ENCODE data around the gene SLCO3A1.

Gene SLCO3A1

DNA sequence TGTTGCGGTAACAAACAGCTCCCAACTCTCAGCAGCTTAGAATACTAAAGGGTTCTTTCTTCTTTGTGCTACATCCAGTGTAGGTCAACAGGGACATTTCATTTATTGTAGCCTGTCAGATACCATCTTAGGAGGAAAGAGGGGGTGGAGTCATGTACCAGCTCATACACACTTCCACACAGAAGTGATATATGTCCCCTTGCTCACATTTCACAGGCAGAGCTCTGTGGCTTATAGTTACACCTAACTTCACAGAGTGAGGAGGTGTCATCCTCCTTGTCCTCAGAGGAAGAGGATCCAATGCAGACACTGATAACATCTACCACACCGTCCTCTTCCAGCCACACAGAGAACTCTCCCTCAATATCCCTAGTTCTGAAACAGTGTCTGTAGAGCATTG, 247.2 kb downstream of the SLCO3A1 start:
- no peak for DNase-seq (ENCODE audit: low spot score)

GRCh38 chr15:92101708-92102394, 248.3 kb downstream of the SLCO3A1 start:
- DNase-seq (ENCODE audit: low spot score): no peak

- DNase-seq (ENCODE audit: low spot score): no peak
Measured at GRCh38 chr15:92102395-92102755, 248.9 kb downstream of the SLCO3A1 start.

GRCh38 chr15:92104072-92104471, 250.6 kb downstream of the SLCO3A1 start:
- no peak for DNase-seq (ENCODE audit: low spot score)

- no peak for DNase-seq (ENCODE audit: low spot score)
Measured at GRCh38 chr15:92105611-92106010, 252.1 kb downstream of the SLCO3A1 start.

- no peak for DNase-seq (ENCODE audit: low spot score)
Measured at GRCh38 chr15:92107510-92107909, 254.0 kb downstream of the SLCO3A1 start.

DNA sequence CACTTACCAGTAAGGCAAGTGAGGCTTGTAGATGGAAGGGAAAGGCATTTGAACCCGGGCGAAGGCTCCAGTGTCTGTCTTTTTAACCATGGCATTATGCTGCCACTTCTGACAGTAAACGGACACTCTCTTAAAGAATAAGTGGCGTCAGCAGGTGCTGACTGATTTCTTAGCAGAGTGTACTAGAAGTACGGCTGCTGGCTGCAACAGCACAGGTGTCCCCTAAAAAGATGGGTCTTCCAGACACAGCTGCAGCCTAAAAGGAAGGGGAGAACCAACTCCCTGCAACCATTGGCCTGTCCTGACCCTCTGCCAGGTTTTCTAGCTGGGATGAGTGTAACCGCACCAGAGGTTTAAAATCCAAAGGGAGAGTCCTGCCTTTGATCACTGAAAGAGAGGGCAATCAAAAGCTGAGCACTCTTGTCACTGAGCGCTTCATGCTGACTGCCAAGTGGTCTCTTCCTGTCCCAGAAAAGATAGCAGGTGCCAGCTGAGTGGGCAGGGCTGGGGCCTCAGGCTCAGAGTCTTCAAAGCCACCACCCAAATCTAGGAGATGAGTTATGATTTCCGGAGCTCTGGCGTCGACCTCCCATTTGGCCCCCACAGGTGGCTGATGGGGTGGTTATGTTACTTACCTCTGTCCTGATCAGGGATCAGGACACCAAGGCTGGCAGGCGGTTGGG, 255.8 kb downstream of the SLCO3A1 start:
- no peak for DNase-seq (ENCODE audit: low spot score)

DNA sequence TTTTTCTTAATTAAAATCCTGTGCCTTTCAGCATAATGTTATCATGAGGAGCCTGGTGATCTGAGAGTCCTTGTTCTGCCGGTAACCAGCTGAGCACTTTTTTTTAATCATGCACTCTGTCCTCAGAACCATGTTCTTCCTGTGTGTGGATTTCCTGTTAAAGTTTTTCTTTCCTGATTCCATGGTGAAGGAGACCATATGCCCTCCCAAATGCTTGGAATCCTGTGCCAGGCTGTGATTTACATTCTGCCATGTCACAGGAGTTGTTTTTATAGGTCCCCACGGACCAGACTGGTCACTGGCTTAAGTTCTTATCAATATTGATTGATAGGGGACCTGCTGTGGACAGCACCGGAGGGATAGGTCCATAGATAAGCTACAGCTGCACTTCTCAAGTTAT, 257.8 kb downstream of the SLCO3A1 start:
- DNase-seq (ENCODE audit: low spot score): peak; percentile 13

- no peak for DNase-seq (ENCODE audit: low spot score)
Measured at GRCh38 chr15:92111751-92112150, 258.2 kb downstream of the SLCO3A1 start.

DNA sequence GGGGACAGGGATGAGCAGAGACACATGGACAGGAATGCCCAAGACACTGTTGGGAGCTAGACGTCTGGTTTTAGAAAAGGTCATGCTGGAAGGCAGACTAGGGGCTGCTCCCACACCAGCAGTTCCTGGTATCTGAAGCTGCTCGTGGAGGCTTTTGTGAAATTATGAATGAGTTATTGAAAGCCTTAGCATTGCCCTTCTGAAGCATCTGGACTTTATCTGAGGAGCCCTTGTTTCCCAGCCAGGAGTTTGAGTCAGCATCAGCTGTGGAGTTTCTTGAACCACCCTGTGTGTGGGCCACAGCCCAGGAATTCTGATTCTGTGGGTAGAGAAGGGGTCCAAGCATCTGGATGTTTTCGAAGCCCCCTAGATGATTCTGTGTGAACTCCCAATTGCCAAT, 258.7 kb downstream of the SLCO3A1 start:
- DNase-seq (ENCODE audit: low spot score): no peak

DNA sequence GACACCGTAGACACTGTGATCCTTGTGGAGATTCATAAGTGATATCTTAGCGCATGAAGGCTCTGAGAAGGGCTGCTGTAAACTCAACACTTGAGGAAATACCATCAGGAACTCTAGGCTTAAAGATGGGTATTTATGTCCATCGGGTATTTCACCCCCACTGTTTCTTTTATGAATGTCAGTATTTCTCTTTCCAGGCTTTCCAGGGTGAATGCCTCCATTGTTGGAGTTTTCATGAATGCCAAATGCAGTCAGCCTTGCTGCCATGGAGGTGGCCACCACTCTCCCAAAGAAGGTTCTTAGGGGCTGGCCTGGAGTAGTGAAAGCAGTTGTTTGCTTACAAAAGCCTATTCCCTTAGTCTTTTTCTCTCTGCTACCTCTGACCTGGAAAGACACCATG, 259.2 kb downstream of the SLCO3A1 start:
- no peak for DNase-seq (ENCODE audit: low spot score)

DNA sequence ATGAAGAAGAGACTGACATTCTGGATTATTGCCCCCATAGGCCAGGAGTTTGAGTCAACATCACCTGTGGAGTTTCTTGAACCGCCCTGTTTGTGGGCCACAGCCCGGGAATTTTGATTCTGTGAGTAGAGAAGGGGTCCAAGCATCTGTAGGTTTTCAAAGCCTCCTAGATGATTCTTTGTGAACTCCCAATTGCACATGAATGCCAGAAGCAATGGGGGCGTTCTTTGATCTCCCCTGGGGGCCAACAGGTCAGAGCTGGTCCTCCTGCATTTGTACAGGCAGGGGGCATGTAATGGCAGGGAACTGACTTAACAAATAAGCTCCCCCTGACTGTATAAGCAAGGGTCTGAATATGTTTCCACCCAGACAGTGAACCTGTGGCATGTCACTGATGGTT, 260.3 kb downstream of the SLCO3A1 start:
- DNase-seq (ENCODE audit: low spot score): no peak

DNA sequence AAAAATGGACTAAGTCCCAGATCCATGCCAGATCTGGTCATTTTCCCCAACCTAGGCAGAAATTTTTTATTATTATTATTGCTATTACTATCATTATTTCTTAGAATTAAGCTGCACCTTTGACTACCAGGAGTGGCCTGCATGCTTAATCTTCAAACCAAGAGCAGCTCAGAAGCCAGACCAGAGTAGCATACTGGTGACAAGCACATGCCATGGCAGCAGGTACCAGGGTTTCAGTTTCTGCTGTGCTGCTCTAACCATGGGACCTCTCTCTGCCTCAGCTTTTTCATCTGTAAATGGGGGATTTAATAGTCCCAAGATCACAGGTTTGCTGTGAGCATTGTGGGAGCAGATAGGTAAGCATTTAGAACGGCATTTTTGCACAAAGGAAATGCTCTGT, 262.3 kb downstream of the SLCO3A1 start:
- DNase-seq (ENCODE audit: low spot score): no peak

DNA sequence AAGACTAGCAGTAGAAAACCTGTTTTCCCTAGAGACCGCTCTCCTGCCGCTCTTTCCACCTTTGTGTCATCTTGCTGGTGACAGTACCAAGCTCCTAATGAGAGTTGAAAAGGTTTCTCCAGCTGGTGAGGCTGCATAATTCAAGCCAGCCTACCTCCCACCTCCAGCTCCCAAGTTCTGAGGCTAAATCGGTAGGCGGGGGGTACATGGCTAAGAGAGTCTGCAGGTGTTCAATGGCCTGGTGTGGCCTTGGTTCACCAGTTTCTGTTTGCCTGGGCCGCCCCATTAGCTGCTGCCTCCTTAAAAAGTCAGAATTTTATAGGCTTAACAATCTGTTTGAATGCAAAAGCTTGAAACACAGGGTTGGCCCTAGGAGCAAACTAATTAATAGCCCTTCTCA, 262.8 kb downstream of the SLCO3A1 start:
- DNase-seq (ENCODE audit: low spot score): no peak

DNA sequence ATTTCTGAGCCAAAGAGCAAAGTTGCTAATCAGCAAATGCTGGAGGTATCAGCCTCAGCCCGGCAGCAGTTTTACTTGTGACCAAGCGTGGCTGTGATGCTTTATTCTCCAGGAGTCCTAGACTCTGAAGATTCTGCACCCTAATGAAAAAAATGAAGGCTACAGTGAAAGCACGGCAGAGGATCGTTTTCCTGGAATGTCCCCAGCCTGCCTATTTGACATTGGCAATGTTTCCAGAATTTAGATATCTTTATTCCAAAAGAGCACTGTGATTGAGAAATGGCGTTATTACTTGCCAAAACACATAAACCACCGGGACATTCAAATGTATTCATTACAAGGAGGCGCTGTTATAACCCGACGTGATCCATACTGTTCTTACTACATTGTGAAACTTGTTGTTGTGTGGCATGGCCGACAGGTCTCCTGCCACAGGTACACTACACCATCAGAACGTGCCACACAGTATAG, 263.8 kb downstream of the SLCO3A1 start:
- DNase-seq (ENCODE audit: low spot score): peak; percentile 8

DNA sequence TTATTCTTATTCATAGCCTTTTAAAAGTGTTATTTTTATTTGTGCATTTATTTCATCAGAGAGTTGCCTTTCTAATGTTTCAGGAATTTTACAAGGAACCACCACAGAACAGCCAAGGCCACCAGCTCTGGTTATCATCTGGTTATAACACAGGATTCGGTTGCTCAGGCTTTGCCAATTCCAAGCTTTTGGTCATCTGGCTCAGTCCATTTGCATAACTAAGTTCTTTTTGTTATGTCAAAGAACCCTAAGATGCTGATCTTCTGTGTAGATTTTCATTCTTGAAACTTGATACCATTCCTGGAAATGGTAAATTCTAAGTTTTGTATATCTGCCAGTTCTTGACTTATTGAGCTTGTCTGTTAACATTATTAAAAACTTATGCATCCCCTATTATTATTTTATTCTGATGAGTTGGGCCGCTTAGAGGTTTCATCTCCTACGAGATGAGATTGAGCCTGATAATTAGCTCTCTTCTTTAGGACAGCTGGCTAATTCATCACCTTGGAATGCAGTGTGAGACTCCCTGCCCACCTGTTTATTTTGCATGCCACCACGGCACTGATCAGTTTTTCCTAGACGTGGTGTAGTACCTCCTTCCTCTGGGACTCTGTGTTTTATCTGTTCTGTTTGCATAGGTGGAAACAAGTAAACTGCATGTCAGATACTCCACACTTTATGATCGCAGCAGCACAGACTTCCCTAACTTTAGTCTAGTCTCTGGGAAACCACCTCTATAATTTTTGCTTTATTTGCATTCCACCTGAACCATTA, 264.8 kb downstream of the SLCO3A1 start:
- no peak for DNase-seq (ENCODE audit: low spot score)

DNA sequence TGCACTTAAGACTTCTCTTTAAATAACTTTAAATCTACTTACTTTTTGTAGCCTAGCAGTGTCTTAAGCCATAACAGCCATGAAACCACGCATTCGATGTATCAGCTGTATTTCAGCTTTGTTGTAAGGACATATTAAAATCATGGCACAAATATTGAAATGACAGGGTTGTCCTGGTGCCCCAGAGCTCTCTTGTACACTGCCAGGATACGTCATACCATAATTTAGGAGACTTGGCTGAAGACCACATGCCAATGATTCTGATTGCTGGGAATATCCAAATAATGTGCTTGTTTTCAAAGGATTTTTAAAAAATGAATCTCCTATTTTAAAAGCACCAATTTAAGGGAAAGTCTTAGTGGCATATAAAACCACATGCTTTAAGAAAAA, 265.4 kb downstream of the SLCO3A1 start:
- no peak for DNase-seq (ENCODE audit: low spot score)

DNA sequence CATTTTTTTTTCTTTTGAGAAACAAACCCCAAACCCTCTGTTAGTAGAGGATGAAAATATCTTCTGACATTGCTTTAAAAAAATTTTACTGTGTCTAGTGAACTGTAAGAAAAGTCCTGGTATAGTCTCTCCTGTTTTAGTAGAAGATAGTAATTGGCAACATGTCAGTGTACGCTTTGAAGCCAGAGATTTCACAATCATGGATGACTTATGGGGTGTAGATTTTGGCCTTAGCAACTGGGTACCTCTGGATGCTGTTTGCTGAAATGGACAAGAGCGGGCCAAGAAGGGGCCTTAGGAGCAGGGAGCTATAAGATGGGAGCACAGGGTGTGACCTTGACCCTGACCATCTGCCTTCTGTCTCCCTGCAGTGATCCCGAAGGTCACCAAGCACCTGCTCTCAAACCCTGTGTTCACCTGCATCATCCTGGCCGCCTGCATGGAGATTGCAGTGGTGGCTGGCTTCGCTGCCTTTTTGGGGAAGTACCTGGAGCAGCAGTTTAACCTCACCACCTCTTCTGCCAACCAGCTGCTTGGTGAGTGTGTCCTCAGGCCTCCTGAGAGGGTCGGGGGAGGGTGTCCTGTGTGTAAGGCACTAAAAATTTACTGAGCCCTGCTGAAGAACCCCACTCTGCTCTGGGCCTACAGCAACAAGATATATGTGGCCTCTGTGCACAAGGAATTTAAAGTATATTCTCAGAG, 266.7 kb downstream of the SLCO3A1 start:
- no peak for DNase-seq (ENCODE audit: low spot score)

- no peak for DNase-seq (ENCODE audit: low spot score)
Measured at GRCh38 chr15:92121047-92121446, 267.5 kb downstream of the SLCO3A1 start.

DNA sequence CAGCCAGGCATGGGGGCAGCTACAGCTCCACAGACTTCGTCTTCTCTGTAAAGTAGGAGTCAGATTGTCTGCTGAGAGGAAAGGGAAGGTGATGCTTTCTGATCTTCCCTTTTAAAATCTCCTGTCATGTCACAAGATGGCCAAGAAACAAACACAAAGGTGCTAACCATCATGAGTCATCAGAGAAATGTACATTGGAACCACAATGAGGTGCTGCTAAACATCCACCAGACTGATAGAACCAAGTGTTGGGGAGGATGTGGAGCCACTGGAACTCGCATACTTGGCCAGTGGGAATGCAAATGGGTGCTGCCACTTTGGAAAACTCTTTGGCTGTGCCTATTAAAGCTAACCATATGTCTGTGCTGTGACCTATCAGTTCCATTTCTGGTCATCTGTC, 268.8 kb downstream of the SLCO3A1 start:
- DNase-seq (ENCODE audit: low spot score): no peak

DNA sequence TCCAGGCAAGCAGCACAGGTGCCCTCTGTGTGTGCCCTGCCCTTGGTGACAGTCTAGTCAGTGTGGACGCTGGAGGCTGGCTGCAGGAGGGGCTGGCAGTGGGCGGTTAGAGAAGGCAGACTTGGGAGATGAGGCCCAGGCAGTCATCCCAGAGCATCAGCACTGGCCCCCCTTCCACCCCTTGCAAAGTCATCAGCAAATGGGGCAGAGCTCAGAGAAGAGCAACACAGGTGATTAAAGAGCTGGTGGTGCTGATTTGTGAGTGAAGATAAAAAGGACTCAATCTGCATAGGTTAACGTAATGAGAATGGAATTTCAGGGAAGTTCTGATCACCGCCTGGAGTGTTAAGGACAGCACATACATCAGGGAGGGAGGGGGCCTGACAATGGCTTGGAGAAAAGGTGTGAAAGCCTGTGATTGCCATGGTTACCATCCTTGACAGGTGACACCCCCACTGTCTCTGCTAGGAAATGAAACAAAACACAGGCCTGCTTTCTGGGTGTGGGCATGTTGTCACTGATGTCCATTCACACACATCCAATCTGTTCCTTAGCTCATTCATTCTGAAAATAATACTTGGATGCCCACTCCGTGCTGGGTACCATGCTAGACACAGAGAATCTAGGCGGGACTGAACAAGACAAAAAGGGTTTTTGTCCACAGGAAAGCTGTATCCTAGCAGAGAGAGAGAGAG, 270.6 kb downstream of the SLCO3A1 start:
- no peak for DNase-seq (ENCODE audit: low spot score)

DNA sequence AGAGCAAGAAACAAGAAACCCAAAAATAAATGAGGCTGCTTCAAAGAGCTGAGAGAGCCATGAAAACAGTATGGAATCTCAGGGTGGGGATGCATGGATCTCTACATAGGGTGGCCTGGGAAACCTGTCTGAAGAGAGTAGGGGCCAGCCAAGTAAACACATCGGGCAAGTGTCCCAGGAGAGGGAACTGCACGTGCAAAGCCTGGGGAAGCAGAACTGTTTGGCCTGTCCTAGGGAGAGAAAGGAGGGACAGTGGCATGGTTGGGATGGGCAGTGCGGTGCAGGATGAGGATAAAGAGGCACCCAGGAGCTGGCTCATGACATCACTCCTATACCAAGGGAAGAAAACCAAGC, 271.1 kb downstream of the SLCO3A1 start:
- no peak for DNase-seq (ENCODE audit: low spot score)
